Ecto neural progenitor cell (in vitro differentiated cells): Measurements from ENCODE around the gene TIMMDC1.

Source experiments
- DNase-seq: peaks from one replicate; pipeline ENCODE4 v3.0.0-alpha.2; 2018; ENCODE audit warnings: low spot score

The TIMMDC1 gene

DNA sequence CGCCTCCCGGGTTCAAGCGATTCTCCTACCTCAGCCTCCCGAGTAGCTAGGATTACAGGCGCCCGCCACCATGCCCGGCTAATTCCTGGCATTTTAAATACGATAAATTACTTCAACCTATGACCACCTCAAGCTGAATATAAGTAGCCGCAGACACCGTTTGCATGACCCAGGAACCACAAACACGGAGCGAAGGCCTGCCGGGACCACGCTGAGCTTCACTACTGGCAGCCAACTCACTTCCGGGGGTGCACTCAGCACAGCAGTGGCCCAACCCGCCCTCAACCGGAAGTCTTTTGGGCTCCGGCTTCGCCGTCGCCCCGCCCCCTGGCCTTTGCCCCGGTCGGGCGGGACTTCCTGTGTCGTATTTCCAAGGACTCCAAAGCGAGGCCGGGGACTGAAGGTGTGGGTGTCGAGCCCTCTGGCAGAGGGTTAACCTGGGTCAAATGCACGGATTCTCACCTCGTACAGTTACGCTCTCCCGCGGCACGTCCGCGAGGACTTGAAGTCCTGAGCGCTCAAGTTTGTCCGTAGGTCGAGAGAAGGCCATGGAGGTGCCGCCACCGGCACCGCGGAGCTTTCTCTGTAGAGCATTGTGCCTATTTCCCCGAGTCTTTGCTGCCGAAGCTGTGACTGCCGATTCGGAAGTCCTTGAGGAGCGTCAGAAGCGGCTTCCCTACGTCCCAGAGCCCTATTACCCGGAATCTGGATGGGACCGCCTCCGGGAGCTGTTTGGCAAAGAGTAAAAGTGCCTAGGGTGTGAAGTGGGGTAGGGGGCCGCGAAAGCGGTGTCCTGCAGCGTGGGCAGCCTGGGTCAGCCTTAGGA lies at the start of gene TIMMDC1:
Gene TIMMDC1, plus strand, starts transcription at position 362 of the 826 bp plus-strand sequence. Its CDS starts 187 bp downstream, at position 549.
- DNase-seq = peak; percentile 97

- no peak for DNase-seq
Measured at GRCh38 chr3:119453822-119454221, 44.5 kb upstream of the TIMMDC1 start.

DNA sequence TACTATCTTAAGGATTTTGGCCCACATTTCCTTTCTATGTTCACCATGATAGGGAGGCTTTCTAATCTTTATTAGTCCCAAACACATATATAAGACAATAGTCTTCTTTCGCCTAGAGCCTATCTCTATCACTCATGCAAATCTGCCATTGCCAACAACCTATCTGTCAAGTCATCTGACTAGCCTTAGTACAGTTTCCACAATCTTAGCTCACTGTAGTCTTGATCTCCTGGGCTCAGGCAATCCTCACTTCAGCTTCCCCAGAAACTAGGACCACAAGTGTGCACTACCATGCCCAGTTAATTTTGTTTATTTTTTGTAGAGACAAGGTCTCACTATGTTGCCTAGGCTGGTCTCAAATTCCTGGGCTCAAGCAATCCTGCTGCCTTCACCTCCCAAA lies 41.9 kb upstream of the TIMMDC1 start:
- DNase-seq = no peak

GRCh38 chr3:119457246-119457645 lies 41.1 kb upstream of the TIMMDC1 start:
- no peak for DNase-seq

DNA sequence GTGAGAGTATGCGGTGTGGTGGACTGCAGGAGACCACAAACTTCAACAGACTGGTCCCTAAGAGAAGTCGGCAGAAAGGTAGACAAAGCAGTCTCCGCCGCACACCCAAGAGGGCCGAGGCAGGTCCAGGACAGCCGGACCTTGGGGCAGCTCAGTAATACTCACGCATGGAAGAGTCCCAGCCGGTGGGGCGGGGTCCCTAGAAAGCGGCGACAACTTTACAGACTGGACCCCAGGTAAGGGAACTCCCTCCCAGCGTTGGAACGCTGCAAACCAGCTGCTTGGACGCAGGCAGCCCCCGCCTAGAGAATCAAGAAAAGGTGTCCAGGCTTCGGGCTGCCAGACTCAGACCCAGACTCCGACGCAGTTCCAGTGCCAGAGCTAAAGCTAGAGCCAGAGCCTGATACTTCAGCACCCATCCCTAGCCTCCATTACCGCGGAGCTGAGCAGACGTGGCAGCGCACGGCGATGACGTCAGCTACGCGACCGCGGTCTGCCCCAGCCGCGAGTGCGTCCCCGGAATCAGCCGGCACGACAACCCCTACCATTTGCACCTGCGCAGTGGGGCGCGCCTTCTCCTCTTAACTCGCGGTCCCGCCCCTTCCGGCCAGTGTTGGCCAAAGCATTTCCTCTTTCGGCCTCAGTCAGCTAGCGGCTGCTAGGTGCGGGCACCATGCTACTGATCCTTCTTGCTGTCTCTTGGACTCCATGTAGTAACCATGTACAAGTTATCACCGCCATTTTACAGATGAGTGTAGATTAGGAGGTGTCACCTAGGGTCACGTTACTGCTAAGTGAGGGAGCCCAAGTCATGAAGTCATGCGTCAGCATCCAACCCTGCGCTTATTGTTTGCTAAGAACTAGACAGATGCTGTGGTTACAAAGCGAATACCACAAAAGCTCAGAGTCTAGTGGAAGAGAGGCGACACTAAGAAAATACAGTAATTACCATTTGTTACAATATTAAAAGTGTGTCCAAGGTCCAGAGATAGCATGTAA lies 34.9 kb upstream of the TIMMDC1 start, which contains the start of gene TMEM39A:
Gene TMEM39A, minus strand, starts transcription at position 445 of the 999 bp plus-strand sequence. CDS start 1,541 bp downstream, outside the sequence.
- peak; percentile 99 for DNase-seq

DNA sequence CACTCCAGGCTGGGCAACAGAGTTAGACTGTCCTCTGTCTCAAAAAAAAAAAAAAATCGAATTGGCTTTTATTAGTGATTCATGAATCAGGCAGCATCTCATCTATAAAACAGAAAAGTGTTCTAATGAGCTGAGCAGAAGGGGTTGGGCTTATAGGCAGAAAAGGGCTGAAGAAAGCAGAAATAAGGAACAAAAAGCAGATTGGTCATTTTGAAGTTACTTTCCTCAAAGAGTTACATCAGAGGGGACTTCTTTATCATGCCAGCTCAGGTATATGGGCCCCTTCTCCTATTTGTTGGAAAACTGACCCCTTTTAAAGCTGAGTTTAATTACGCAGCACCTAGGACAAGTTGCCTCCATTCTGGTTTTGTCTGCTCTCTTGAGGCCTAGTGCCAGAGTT lies 30.3 kb upstream of the TIMMDC1 start:
- no peak for DNase-seq

GRCh38 chr3:119469418-119470189 lies 28.7 kb upstream of the TIMMDC1 start:
- no peak for DNase-seq

DNA sequence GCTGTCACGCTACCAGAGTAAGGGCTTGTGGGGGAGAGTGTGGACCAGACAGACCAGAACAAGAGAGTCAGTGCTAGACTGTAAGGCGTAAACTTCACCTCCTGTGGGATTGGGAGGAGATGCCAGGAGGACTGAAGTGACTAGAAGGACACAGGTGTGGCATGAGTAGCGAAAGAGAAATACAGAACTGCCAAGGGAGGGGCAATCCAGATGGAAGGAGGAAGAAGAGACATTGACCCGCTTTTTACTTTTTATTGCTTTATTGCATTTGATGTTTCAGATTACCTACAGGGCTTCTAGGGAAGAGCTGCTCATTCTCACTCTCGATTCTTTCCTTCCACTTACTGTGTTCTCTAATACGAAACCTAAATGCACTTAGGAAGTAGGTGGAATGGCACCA lies 27.5 kb upstream of the TIMMDC1 start:
- DNase-seq = no peak

GRCh38 chr3:119481079-119481478 lies 17.3 kb upstream of the TIMMDC1 start:
- no peak for DNase-seq

DNA sequence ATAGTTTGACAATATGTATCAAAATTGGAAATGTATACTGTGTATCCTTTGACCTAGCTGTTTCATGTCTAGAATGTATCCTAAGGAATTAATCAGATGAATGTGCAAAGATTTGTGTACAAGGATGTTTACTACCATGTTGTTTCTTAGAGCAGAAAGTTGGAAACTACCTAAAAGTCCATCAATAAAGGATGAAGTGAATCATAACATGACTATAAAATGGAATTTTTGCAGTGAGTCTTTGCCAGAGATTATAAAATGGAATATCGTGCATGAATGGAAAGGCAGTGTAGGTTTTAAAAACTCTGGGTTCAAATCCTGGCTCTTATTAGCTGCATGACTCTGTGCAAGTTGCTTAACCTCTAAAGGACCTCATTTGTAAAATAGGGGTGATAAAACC lies 15.2 kb upstream of the TIMMDC1 start:
- DNase-seq = no peak

DNA sequence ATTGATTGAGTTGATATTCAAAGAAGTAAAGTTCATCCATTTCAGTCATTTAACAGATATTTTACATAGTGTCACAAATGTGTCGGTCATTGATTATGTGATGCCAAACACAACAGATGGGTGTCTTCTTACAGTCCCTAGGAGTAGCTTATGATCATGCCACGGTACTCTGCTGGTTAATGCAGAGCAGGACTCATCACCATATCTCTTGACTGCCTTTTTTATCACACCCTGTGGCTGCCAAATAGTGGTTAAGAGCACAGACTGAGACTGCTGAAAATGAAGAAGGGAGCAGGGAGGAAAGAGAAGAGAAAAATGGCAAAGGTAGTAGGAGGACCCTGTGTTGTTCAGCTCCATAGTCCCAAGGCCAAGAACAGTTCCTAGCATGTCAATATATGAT lies 12.8 kb upstream of the TIMMDC1 start:
- DNase-seq = no peak

GRCh38 chr3:119490153-119490552 lies 8.2 kb upstream of the TIMMDC1 start:
- DNase-seq = no peak

GRCh38 chr3:119492128-119492527 lies 6.2 kb upstream of the TIMMDC1 start:
- DNase-seq = no peak

DNA sequence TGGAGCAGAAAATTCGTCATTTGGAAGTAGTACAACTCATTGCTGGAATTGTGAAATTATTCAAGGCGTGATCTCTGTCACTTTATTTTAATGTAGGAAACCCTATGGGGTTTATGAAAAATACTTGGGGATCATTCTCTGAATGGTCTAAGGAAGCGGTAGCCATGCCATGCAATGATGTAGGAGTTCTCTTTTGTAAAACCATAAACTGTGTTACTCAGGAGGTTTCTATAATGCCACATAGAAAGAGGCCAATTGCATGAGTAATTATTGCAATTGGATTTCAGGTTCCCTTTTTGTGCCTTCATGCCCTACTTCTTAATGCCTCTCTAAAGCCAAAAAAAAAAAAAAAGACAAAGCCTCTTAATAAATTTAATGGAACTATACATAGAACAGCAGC lies 5.5 kb upstream of the TIMMDC1 start:
- no peak for DNase-seq

GRCh38 chr3:119494597-119494996 lies 3.8 kb upstream of the TIMMDC1 start:
- no peak for DNase-seq

DNA sequence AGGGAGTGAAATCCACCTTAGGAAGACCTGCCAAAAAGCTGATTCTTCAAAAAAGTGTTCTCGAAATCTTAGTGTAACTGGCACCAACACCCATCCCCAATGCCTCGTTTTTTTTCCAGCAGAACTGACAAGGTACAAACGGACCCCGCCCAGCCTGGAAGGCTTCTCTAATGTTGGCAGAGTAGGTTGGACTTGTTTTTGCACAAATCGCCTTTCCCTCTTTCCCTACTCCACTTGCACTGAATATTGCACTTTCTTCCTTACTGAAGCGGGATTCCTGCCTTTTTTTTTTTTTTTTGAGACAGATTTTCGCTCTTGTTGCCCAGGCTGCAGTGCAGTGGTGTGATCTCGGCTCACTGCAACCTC lies 544 bp upstream of the TIMMDC1 start:
- DNase-seq = no peak

DNA sequence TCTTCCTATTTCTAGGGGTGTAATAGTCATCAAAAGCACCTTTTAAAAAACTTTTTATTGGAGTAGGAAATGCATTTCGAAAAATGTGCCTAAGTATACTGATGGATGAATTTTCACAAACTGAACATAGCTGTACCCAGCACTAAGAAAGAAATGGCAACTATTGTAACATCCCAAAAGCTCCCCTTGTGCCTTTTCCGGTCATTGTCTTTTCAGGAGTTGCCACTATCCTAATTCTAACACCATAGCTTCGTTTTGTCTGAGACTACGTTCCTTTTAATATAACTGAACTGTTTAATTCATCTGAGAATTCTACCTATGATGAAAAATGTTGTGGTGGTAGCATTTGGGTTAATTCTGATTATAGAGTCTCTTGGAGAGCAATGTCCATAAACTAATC lies 1.9 kb downstream of the TIMMDC1 start:
- DNase-seq = no peak

GRCh38 chr3:119500901-119501300 lies 2.6 kb downstream of the TIMMDC1 start:
- DNase-seq = no peak

DNA sequence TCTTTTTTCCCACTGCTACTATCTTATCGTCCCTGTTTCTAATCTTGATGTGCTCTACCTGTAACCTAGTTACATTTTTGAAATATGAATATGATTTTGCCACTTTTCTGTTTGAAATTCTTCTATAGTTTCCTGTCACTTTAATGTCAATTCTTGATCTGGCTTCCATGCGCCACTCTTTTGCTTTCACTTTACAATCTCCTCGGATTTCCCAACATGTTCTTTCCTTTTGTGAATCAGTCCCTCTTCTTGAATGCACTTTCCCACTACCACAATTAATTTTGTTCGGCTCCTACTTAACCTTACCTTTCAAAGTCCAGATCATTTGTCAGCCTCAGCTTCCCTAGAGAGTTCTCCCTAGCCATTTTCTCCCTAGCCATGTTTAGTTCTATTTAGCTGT lies 8.3 kb downstream of the TIMMDC1 start:
- DNase-seq = no peak

DNA sequence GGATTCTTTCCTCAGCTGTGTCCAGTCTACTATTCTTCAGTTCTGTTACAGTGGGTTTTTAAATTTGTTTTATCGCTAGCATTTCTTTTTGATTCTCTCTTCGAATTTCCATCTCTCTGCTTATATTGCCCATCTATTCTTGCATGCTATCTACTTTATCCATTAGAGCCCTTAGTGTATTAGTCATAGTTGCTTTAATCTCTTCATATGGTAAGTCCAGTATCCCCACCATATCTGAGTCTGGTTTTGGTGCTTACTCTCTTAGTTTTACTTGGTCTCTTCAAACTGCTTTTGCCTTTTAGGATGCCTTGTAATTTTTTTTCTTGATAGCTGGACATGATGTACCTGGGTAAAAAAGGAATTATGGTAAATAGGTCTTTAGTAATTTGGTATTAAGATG lies 9.1 kb downstream of the TIMMDC1 start:
- no peak for DNase-seq

DNA sequence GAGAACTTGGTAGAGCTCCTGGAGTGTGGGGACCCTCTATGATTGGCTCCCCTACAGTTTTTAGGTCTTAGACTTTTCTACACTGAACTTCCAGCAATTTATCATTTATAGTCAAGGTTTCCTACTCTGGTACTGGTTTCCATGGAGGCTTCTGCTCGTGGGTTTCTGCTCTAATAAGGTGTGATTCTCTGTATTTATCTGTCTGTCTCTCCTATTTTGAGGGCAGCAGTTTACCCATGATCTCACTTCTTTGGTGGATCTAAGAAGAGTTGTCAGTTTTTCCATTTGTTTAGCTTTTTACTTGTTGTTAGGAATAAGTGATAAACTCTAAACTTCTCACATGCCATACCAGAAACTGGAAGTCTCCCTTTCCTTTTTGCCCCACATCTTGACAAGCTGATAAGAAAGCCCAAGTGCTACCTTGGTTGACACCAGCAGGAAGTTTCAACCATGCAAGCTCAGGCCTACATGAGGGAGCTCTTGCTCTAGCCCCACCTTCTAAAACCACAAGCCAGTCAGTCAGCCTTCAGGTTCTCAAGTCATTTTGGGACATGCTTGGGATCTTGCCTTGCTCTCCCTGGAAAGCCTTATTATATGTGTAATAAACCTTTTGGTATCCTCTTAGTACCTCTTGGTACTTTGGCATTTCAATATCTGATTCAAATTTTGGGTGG lies 10.0 kb downstream of the TIMMDC1 start:
- DNase-seq = no peak
